HG02938 (cell line): ENCODE measurements around the gene MPZL1.

Experiments
- ATAC-seq: cut with Tn5 transposase; IDR thresholded peaks from one replicate; pipeline ENCODE4 v1.9.1; 2021; ENCODE audit warnings: mild to moderate bottlenecking, moderate library complexity; ENCODE audit not compliant: unreplicated experiment

MPZL1 gene

GRCh38 chr1:167694691-167695090 lies 27.1 kb upstream of the MPZL1 start:
- ATAC-seq: no peak

- ATAC-seq: no peak
Observed at GRCh38 chr1:167695147-167695546, 26.6 kb upstream of the MPZL1 start.

- ATAC-seq: no peak
Observed at GRCh38 chr1:167695756-167696561, 25.8 kb upstream of the MPZL1 start.

GRCh38 chr1:167697667-167698141 lies 24.1 kb upstream of the MPZL1 start:
- ATAC-seq: no peak

- no peak for ATAC-seq
Observed at GRCh38 chr1:167698313-167698712, 23.5 kb upstream of the MPZL1 start.

- ATAC-seq: no peak
Observed at GRCh38 chr1:167701510-167701909, 20.3 kb upstream of the MPZL1 start.

- no peak for ATAC-seq
Observed at GRCh38 chr1:167703557-167703956, 18.2 kb upstream of the MPZL1 start.

- ATAC-seq: no peak
Observed at GRCh38 chr1:167704715-167705114, 17.1 kb upstream of the MPZL1 start.

- no peak for ATAC-seq
Observed at GRCh38 chr1:167705250-167705649, 16.5 kb upstream of the MPZL1 start.

- no peak for ATAC-seq
Observed at GRCh38 chr1:167706363-167706762, 15.4 kb upstream of the MPZL1 start.

GRCh38 chr1:167706931-167707877 lies 14.6 kb upstream of the MPZL1 start:
- ATAC-seq: peak; percentile 45

- no peak for ATAC-seq
Observed at GRCh38 chr1:167707942-167708341, 13.8 kb upstream of the MPZL1 start.

GRCh38 chr1:167708940-167709389 lies 12.8 kb upstream of the MPZL1 start:
- no peak for ATAC-seq

GRCh38 chr1:167710836-167711235 lies 10.9 kb upstream of the MPZL1 start:
- no peak for ATAC-seq

GRCh38 chr1:167711797-167712196 lies 10.0 kb upstream of the MPZL1 start:
- ATAC-seq: no peak

- ATAC-seq: no peak
Observed at GRCh38 chr1:167713330-167714081, 8.3 kb upstream of the MPZL1 start.

- ATAC-seq: peak; percentile 31
Observed at GRCh38 chr1:167714098-167714438, 7.7 kb upstream of the MPZL1 start.

GRCh38 chr1:167714439-167715156 lies 7.2 kb upstream of the MPZL1 start:
- ATAC-seq: peak; percentile 50

- ATAC-seq: peak; percentile 46
Observed at GRCh38 chr1:167715157-167715999, 6.4 kb upstream of the MPZL1 start.

GRCh38 chr1:167716000-167716271 lies 5.8 kb upstream of the MPZL1 start:
- ATAC-seq: no peak
